NCI-H2227 treated with DMSO at 0.1 percent for 48 hours (cell line): ENCODE results near the gene VGLL4.
"Not testable (repeated sequence)": the region's sequence is repeated elsewhere in the genome, so short reads cannot be mapped to it uniquely, and the experiment has no call there.

Experiments used
- DNase-seq: peaks from one replicate; lab custom pipeline; 2025; lab: John Stamatoyannopoulos, UW

Gene VGLL4

GRCh38 chr3:11643605-11644087 lies at the start of gene VGLL4:
Gene VGLL4 (minus strand): TSS chr3:11643915. CDS start chr3:11643518, 397 bp downstream.
- peak; percentile 82 for DNase-seq

- no peak for DNase-seq
These were observed 48.8 kb upstream of the VGLL4 start for GRCh38 chr3:11692532-11692813.

GRCh38 chr3:11691767-11692531 lies 48.2 kb upstream of the VGLL4 start:
- no peak for DNase-seq

- peak; percentile 30 for DNase-seq
These were observed 47.4 kb upstream of the VGLL4 start for GRCh38 chr3:11690863-11691766.

- no peak for DNase-seq
These were observed 46.0 kb upstream of the VGLL4 start for GRCh38 chr3:11689749-11690148.

GRCh38 chr3:11684980-11685379 lies 41.3 kb upstream of the VGLL4 start:
- not testable (repeated sequence) for DNase-seq

GRCh38 chr3:11680509-11680908 lies 36.8 kb upstream of the VGLL4 start:
- DNase-seq = no peak

- DNase-seq = no peak
These were observed 36.2 kb upstream of the VGLL4 start for GRCh38 chr3:11679964-11680363.

GRCh38 chr3:11672363-11672762 lies 28.6 kb upstream of the VGLL4 start:
- DNase-seq = no peak

- DNase-seq = no peak
These were observed 28.0 kb upstream of the VGLL4 start for GRCh38 chr3:11671648-11672100.

GRCh38 chr3:11668243-11669235 lies 24.8 kb upstream of the VGLL4 start:
- no peak for DNase-seq

- DNase-seq = no peak
These were observed 21.6 kb upstream of the VGLL4 start for GRCh38 chr3:11665331-11665730.

- no peak for DNase-seq
These were observed 18.8 kb upstream of the VGLL4 start for GRCh38 chr3:11662392-11662990.

- DNase-seq = no peak
These were observed 18.1 kb upstream of the VGLL4 start for GRCh38 chr3:11661827-11662226.

GRCh38 chr3:11661052-11661656 lies 17.4 kb upstream of the VGLL4 start:
- DNase-seq = peak; percentile 27

- peak; percentile 29 for DNase-seq
These were observed 16.5 kb upstream of the VGLL4 start for GRCh38 chr3:11660242-11660641.

GRCh38 chr3:11658180-11658579 lies 14.5 kb upstream of the VGLL4 start:
- DNase-seq = no peak

GRCh38 chr3:11655196-11655928 lies 11.6 kb upstream of the VGLL4 start:
- DNase-seq = no peak

GRCh38 chr3:11654166-11654565 lies 10.5 kb upstream of the VGLL4 start:
- no peak for DNase-seq
